HepG2 (cell line): ENCODE data around the gene RNF8. TPM values are rescaled to one million over a fixed set of nuclear protein-coding genes. Genes with fewer than 3 reads are reported as not detected.
"Not testable (repeated sequence)": the region's sequence is repeated elsewhere in the genome, so short reads cannot be mapped to it uniquely, and the experiment has no call there.

Experiments
- ATAC-seq: fragments of 200-7000 bp; cut with Tn5 transposase; 3 replicates; pipeline ENCODE4 v1.9.1; 2020; ENCODE audit warnings: mild to moderate bottlenecking, moderate library complexity
- BruUV-seq: library from RNA; stranded (reverse); fragments of 400-500 nt; replicated peaks from 2 replicates; lab custom pipeline; 2021; lab: Mats Ljungman, UMichigan
- CTCF ChIA-PET: fragments of 300-600 bp; formaldehyde crosslinking; extraction: SDS; loops from one replicate; lab custom pipeline; 2021; ENCODE audit warnings: low total read pairs, inconsistent platforms, low intra/inter-chr PET ratio; lab: Yijun Ruan, JAX
- POLR2A ChIA-PET: fragments of 350-600 bp; sonication (Branson Sonifier 250); formaldehyde crosslinking; loops from one replicate; lab custom pipeline; 2020; ENCODE audit warnings: antibody characterized with exemption, inconsistent platforms; lab: Yijun Ruan, JAX
- DNase-seq: peaks from one replicate; pipeline ENCODE4 v3.0.0-alpha.2; 2015; ENCODE audit warnings: low spot score
- FAIRE-seq: peaks from 3 replicates; lab custom pipeline; 2011; peaks lifted over from hg19 to GRCh38; lab: Jason Lieb, UNC
- H2AFZ ChIP-seq: one replicate; pipeline ENCODE4 v1.6.1; 2011; ENCODE audit warnings: low read length, inconsistent platforms
- H3K27ac ChIP-seq: fragments of 300-600 bp; 3 replicates; pipeline ENCODE4 v1.8.0; 2011; ENCODE audit warnings: mixed run types, mild to moderate bottlenecking, mixed read lengths, low read length, inconsistent platforms; ENCODE audit not compliant: insufficient read depth; ENCODE audit errors: extremely low read length
- H3K27me3 ChIP-seq, 2 experiments: fragments of 200-600 bp in 1 of 2; 2 replicates in 1 of 2; 3 replicates in 1 of 2; pipeline versions ENCODE4 v1.6.0 to v1.8.0; 2011; ENCODE audit warnings: low read length in 2 of 2, mild to moderate bottlenecking in 2 of 2, moderate library complexity in 2 of 2, inconsistent platforms in 1 of 2; ENCODE audit not compliant: insufficient read depth in 2 of 2, control insufficient read depth in 1 of 2
- H3K36me3 ChIP-seq, 2 experiments: fragments of 200-600 bp in 1 of 2; replicated peaks in 1 of 2; 2 replicates in 1 of 2; 3 replicates in 1 of 2; pipeline versions ENCODE4 v1.5.1 to v1.8.0; 2011; ENCODE audit warnings: low read length in 2 of 2, inconsistent platforms in 1 of 2; ENCODE audit not compliant: insufficient read depth in 2 of 2, control insufficient read depth in 1 of 2
- H3K4me1 ChIP-seq: 2 replicates; pipeline ENCODE4 v1.5.1; 2012; ENCODE audit warnings: low read length, inconsistent platforms; ENCODE audit not compliant: insufficient read depth
- H3K4me2 ChIP-seq: 2 replicates; pipeline ENCODE4 v1.6.0; 2011; ENCODE audit warnings: low read depth, low read length, inconsistent platforms
- H3K4me3 ChIP-seq, 3 experiments: fragments of 200-600 bp in 1 of 3; sonication (generic), shearing (Covaris generic) in 1 of 3; replicated peaks in 1 of 3; 2 replicates each; pipeline ENCODE4 v1.5.1; 2011 to 2016; ENCODE audit warnings: low read length in 3 of 3, inconsistent platforms in 2 of 3, low read depth in 2 of 3, mild to moderate bottlenecking in 2 of 3, control low read depth in 1 of 3, mixed read lengths in 1 of 3; ENCODE audit not compliant: insufficient read depth in 1 of 3
- H3K79me2 ChIP-seq: one replicate; pipeline ENCODE4 v1.6.1; 2011; ENCODE audit warnings: low read length, inconsistent platforms; ENCODE audit not compliant: insufficient read depth
- H3K9ac ChIP-seq: 2 replicates; pipeline ENCODE4 v1.6.0; 2011; ENCODE audit warnings: mild to moderate bottlenecking, low read depth, low read length, inconsistent platforms; ENCODE audit not compliant: insufficient read depth
- H3K9me3 ChIP-seq: 2 replicates; pipeline ENCODE4 v1.5.1; 2012; ENCODE audit warnings: mild to moderate bottlenecking, low read length
- H4K20me1 ChIP-seq: 2 replicates; pipeline ENCODE4 v1.6.0; 2011; ENCODE audit warnings: inconsistent platforms, mild to moderate bottlenecking, low read length, moderate library complexity; ENCODE audit not compliant: insufficient read depth
- GTF3A ChIP-seq: sonication (generic); formaldehyde crosslinking; conservative IDR thresholded peaks from 2 replicates; pipeline ENCODE4 v1.4.0; 2020; ENCODE audit warnings: mild to moderate bottlenecking, missing genetic modification reagents
- ZNF362 ChIP-seq: sonication (generic); formaldehyde crosslinking; IDR thresholded peaks from 2 replicates; pipeline ENCODE4 v1.4.0; 2020; ENCODE audit warnings: missing genetic modification reagents, mild to moderate bottlenecking, borderline replicate concordance
- WGBS: methylation state at CpG from one replicate; pipeline ENCODE4 v1.1.6; 2017; ENCODE audit warnings: low lambda C conversion rate; 5-methylcytosine and 5-hydroxymethylcytosine counted together
- in situ Hi-C: cut with HindIII; loops from 2 replicates; pipeline ENCODE4 v1.10.0; 2017; ENCODE audit warnings: low pct_unique_long_range_greater_than_20kb; ENCODE audit not compliant: extremely low pct_ligation_motif_present
- intact Hi-C: fragments of 100-400 bp; cut with micrococcal nuclease; formaldehyde crosslinking; loops from one replicate; pipeline ENCODE4 v1.10.0; 2022; ENCODE audit not compliant: unreplicated experiment
- polyA plus RNA-seq, 8 experiments: library from polyadenylated mRNA; depleted of rRNA in 3 of 8; stranded (reverse) in 7 of 8; unstranded in 1 of 8; fragments of >200 nt; fragmentation: Illumina TruSeq in 4 of 8; extraction: Trizol in 4 of 8; gene quantifications; 2 replicates each; pipeline versions ENCODE4 v1.2.1 to v1.2.3, GENCODE V29; 2011 to 2016; ENCODE audit warnings: low read depth in 4 of 8, missing spikeins in 1 of 8, mixed read lengths in 1 of 8; ENCODE audit not compliant: insufficient read depth in 1 of 8
- total RNA-seq, 5 experiments: library from RNA; depleted of rRNA; stranded (reverse); fragments of >200 nt; fragmentation: Illumina TruSeq; extraction: Trizol; gene quantifications; 2 replicates each; pipeline ENCODE4 v1.2.3, GENCODE V29; 2016; ENCODE audit warnings: low read depth in 1 of 5
- TF ChIP-seq, protein P1 (sequence below): sonication (generic); formaldehyde crosslinking; IDR thresholded peaks from 2 replicates; pipeline ENCODE4 v1.5.0; 2020; ENCODE audit warnings: mild to moderate bottlenecking, missing genetic modification reagents, borderline replicate concordance

The RNF8 gene
- total and polyA plus RNA-seq, 2 of the 13 experiments (the other 11 are each of a cell fraction or from before 2014, with no cell fraction given) = 21.8 to 47.6 TPM

DNA sequence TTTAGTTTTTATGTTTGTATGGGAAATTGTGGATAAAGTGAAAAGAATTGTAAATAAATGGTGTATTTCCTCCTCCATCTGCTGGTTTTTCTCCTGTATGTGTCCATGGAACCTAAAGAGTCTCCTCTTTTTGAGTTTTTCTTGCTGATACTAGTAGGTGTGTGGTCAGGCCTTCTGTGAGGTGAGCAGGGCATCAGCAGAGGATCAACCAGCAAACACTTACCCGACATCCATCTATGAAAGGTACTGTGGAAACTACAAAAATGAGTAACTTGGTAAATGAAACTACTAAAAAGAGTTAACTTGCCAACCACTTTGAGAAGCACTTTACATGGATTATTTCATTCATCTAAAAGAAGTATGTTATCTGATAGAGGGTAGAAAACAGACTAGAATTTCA lies 20.9 kb upstream of the RNF8 start (continued):
- no peak for TF ChIP-seq GTF3A (CRISPR knock-in tag)

- Histone ChIP-seq H3K4me1 (peaks cover 26% of the 10 kb centered on the region), H3K4me3 (no peak overlapping the region), H3K4me2 (no peak overlapping the region), H3K79me2 (no peaks in the 10 kb centered on the region)
- ChIA-PET POLR2A (no interaction called here), CTCF (no interaction called here)
- no peak for ATAC-seq
- intact Hi-C loops = no loop called here
- TF ChIP-seq, protein P1, sequence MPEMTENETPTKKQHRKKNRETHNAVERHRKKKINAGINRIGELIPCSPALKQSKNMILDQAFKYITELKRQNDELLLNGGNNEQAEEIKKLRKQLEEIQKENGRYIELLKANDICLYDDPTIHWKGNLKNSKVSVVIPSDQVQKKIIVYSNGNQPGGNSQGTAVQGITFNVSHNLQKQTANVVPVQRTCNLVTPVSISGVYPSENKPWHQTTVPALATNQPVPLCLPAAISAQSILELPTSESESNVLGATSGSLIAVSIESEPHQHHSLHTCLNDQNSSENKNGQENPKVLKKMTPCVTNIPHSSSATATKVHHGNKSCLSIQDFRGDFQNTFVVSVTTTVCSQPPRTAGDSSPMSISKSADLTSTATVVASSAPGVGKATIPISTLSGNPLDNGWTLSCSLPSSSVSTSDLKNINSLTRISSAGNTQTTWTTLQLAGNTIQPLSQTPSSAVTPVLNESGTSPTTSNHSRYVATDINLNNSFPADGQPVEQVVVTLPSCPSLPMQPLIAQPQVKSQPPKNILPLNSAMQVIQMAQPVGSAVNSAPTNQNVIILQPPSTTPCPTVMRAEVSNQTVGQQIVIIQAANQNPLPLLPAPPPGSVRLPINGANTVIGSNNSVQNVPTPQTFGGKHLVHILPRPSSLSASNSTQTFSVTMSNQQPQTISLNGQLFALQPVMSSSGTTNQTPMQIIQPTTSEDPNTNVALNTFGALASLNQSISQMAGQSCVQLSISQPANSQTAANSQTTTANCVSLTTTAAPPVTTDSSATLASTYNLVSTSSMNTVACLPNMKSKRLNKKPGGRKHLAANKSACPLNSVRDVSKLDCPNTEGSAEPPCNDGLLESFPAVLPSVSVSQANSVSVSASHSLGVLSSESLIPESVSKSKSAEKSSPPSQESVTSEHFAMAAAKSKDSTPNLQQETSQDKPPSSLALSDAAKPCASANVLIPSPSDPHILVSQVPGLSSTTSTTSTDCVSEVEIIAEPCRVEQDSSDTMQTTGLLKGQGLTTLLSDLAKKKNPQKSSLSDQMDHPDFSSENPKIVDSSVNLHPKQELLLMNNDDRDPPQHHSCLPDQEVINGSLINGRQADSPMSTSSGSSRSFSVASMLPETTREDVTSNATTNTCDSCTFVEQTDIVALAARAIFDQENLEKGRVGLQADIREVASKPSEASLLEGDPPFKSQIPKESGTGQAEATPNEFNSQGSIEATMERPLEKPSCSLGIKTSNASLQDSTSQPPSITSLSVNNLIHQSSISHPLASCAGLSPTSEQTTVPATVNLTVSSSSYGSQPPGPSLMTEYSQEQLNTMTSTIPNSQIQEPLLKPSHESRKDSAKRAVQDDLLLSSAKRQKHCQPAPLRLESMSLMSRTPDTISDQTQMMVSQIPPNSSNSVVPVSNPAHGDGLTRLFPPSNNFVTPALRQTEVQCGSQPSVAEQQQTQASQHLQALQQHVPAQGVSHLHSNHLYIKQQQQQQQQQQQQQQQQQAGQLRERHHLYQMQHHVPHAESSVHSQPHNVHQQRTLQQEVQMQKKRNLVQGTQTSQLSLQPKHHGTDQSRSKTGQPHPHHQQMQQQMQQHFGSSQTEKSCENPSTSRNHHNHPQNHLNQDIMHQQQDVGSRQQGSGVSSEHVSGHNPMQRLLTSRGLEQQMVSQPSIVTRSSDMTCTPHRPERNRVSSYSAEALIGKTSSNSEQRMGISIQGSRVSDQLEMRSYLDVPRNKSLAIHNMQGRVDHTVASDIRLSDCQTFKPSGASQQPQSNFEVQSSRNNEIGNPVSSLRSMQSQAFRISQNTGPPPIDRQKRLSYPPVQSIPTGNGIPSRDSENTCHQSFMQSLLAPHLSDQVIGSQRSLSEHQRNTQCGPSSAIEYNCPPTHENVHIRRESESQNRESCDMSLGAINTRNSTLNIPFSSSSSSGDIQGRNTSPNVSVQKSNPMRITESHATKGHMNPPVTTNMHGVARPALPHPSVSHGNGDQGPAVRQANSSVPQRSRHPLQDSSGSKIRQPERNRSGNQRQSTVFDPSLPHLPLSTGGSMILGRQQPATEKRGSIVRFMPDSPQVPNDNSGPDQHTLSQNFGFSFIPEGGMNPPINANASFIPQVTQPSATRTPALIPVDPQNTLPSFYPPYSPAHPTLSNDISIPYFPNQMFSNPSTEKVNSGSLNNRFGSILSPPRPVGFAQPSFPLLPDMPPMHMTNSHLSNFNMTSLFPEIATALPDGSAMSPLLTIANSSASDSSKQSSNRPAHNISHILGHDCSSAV (CRISPR knock-in tag) = no peak
- TF ChIP-seq ZNF362 (CRISPR knock-in tag) = no peak
- TF ChIP-seq, all 625 proteins: peak for 0
- H3K27me3 ChIP-seq = no peaks in the 10 kb centered on the region
- no peak overlapping the region for H3K27ac ChIP-seq
- in situ Hi-C loops = no loop called here
- BruUV-seq = no TSS peak
- H3K9me3 ChIP-seq = no peaks in the 10 kb centered on the region
- FAIRE-seq (no peak), DNase-seq (no peak)
- H4K20me1 ChIP-seq = no peaks in the 10 kb centered on the region
- H3K36me3 ChIP-seq = peaks cover 3 to 9% of the 10 kb centered on the region in 2 experiments; a peak in 3 of 5 replicates
- H2AFZ ChIP-seq = no peak overlapping the region
- H3K9ac ChIP-seq = no peak overlapping the region
Observed at GRCh38 chr6:37334047-37334446, 19.7 kb upstream of the RNF8 start.

GRCh38 chr6:37338317-37338716 lies 15.5 kb upstream of the RNF8 start:
- H2AFZ ChIP-seq, H3K4me3 ChIP-seq, intact Hi-C loops, DNase-seq, H3K36me3 ChIP-seq, ATAC-seq, H3K27ac ChIP-seq, BruUV-seq, POLR2A ChIA-PET, H3K27me3 ChIP-seq, H3K9ac ChIP-seq, H3K4me2 ChIP-seq, CTCF ChIA-PET, in situ Hi-C loops, H3K79me2 ChIP-seq, H4K20me1 ChIP-seq, H3K9me3 ChIP-seq, FAIRE-seq: not testable (repeated sequence)
- 97% methylated on average over 3 of the region's 3 CpGs for WGBS
- peaks cover 23% of the 10 kb centered on the region for H3K4me1 ChIP-seq
